GM23248 (cell line): ENCODE data around the gene LAMB3.

ENCODE experiments used
- EZH2 ChIP-seq: fragments of 200-600 bp; sonication (generic); IDR thresholded peaks from 2 replicates; pipeline ENCODE4 v1.6.1; 2018; ENCODE audit warnings: antibody characterized with exemption, mild to moderate bottlenecking; ENCODE audit not compliant: insufficient read depth, poor library complexity, severe bottlenecking
- EZH2phosphoT487 ChIP-seq: fragments of 200-600 bp; sonication (generic); IDR thresholded peaks from 2 replicates; pipeline ENCODE4 v1.6.1; 2018; ENCODE audit warnings: antibody characterized with exemption, moderate library complexity, mild to moderate bottlenecking, low read depth; ENCODE audit not compliant: insufficient read depth

DNA sequence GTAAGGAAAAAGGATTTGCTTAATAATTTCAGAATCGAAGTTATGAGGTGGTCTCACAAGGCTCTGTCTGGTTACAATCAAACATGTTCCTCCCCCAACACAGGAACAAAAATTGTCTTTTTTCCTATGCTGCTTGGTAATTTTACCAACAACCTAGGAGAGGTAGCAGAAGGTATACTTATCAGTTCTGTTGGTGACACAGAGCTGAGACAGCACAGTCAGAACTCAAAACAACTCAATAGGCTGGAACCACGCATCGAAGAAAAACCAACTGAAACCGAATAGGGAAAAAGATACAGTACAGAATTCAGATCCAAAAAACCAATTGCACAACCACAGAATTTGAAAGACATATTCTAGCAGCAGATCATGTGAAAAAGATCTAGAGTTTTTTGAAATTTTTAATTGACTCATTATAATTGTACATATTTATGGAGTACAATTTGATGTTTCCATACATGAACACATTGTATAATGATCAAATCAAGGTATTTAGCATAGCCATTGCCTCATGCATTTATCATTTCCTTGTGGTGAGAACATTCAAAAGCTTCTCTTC is 26.8 kb upstream of the LAMB3 start:
- TF ChIP-seq EZH2 (no peak), EZH2phosphoT487 (no peak)
